ENCODE measurements around the gene OMD. TPM values are rescaled to one million over a fixed set of nuclear protein-coding genes. Genes with fewer than 3 reads are reported as not detected.

Gene OMD
- total RNA-seq, 3 donors from 2014 or later (not counting 1 experiment from before 2014, with no cell fraction given) = not detected

DNA sequence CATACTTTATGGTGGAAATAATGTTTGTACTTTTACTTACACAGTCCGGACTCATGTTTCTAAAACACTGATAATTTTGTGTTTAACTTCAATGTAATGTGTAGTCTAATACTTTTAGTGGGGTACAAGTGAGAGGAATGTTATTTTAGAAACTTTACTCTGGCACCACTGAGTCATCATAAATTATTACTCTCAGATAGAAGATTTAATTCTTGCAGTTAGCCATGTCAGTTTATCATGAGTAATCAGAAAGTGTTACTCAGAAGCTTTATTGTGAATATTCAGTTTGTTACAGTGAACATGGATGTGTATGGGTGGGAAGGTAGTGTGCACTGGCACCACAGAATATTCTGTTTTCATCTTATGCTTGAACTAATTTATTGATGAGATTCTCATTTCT is 39.9 kb downstream of the OMD start:
- WGBS (ENCODE audit: insufficient coverage) = no CpG with 5 or more reads among the region's 1 CpG
- Histone ChIP-seq H3K4me3 (ENCODE audit: low read length) (no peak overlapping the region), H3K9me3 (ENCODE audit: control insufficient read depth, insufficient read depth, low read length) (no peaks in the 10 kb centered on the region), H3K27me3 (ENCODE audit: control insufficient read depth, insufficient read depth, low read length) (no peaks in the 10 kb centered on the region), H3K27ac (ENCODE audit: low read length) (no peak overlapping the region), H3K36me3 (ENCODE audit: control insufficient read depth, insufficient read depth, low read length) (no peaks in the 10 kb centered on the region), H3K4me1 (ENCODE audit: control insufficient read depth, insufficient read depth, low read length) (no peaks in the 10 kb centered on the region)
- no peak overlapping the region for H3K27ac Mint-ChIP-seq
- no peaks in the 10 kb centered on the region for H3K36me3 Mint-ChIP-seq
- peaks cover 8 to 9% of the 10 kb centered on the region in 2 donors for H3K4me1 Mint-ChIP-seq
- TF ChIP-seq, protein P1, sequence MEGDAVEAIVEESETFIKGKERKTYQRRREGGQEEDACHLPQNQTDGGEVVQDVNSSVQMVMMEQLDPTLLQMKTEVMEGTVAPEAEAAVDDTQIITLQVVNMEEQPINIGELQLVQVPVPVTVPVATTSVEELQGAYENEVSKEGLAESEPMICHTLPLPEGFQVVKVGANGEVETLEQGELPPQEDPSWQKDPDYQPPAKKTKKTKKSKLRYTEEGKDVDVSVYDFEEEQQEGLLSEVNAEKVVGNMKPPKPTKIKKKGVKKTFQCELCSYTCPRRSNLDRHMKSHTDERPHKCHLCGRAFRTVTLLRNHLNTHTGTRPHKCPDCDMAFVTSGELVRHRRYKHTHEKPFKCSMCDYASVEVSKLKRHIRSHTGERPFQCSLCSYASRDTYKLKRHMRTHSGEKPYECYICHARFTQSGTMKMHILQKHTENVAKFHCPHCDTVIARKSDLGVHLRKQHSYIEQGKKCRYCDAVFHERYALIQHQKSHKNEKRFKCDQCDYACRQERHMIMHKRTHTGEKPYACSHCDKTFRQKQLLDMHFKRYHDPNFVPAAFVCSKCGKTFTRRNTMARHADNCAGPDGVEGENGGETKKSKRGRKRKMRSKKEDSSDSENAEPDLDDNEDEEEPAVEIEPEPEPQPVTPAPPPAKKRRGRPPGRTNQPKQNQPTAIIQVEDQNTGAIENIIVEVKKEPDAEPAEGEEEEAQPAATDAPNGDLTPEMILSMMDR (IDR thresholded peaks at IDR 0.05) = no peak
- H3K9me3 Mint-ChIP-seq = no peaks in the 10 kb centered on the region
- DNase-seq (no peak), ATAC-seq (no peak)
- intact Hi-C loops (cut with micrococcal nuclease) = no loop called here
- H3K27me3 Mint-ChIP-seq (ENCODE audit: low read depth in 2 of 2) = no peaks in the 10 kb centered on the region
- no peak overlapping the region for H3K4me3 Mint-ChIP-seq

DNA sequence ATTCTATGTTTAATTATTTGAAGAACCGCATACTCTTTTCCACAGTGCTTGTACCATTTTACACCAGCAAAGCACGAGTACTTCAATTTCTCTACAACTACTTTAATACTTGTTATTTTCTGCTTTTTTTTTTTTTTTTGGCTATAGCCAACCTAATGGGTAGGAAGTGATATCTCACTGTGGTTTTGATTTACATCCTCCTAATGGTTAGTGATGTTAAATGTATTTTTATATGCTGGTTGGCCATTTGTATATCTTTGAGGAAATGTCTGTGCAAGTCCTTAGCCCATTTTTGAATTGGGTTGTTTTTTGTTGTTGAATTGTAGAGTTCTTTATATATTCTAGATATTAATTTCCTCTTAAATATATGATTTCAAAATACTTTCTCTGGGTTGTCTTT is 42.5 kb downstream of the OMD start:
- no peaks in the 10 kb centered on the region for H3K27me3 Mint-ChIP-seq (ENCODE audit: low read depth in 2 of 2)
- DNase-seq (no peak), ATAC-seq (peak; percentile 49 to 69 (median 54))
- Histone ChIP-seq H3K36me3 (ENCODE audit: control insufficient read depth, insufficient read depth, low read length) (no peaks in the 10 kb centered on the region), H3K27ac (ENCODE audit: low read length) (no peak overlapping the region), H3K4me3 (ENCODE audit: low read length) (no peak overlapping the region), H3K4me1 (ENCODE audit: control insufficient read depth, insufficient read depth, low read length) (peaks cover 4% of the 10 kb centered on the region), H3K9me3 (ENCODE audit: control insufficient read depth, insufficient read depth, low read length) (no peaks in the 10 kb centered on the region), H3K27me3 (ENCODE audit: control insufficient read depth, insufficient read depth, low read length) (no peaks in the 10 kb centered on the region)
- H3K4me1 Mint-ChIP-seq = peaks cover 31% of the 10 kb centered on the region in 2 donors
- no peaks in the 10 kb centered on the region for H3K36me3 Mint-ChIP-seq
- no CpG with 5 or more reads among the region's 2 CpGs for WGBS (ENCODE audit: insufficient coverage)
- intact Hi-C loops (cut with micrococcal nuclease) = no loop called here
- H3K27ac Mint-ChIP-seq = peak overlapping the region in 1 of 2 donors; percentile 11
- no peak overlapping the region for H3K4me3 Mint-ChIP-seq
- TF ChIP-seq, protein P1 (IDR thresholded peaks at IDR 0.05) = no peak
- H3K9me3 Mint-ChIP-seq = no peaks in the 10 kb centered on the region

DNA sequence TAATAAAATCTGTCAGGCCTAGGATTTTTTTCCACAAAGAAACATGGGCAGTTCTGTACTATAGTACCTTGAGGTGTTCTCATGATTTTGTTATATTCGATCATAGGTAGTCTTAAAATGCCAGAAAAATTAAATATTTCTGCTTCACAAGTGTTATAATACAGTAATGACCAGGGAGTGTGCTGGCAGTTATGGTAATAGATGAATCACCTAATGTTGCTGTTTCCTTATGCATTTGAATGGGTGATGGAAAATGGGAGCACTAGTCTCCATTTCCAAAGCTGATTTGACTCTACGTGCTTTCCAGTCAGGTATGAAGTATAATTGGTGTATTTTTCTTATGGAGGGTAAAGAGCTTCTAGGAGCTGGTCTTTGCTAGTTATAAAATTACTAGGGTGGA is 43.7 kb downstream of the OMD start:
- H3K4me3 ChIP-seq (ENCODE audit: low read length) = no peak overlapping the region
- DNase-seq (no peak), ATAC-seq (no peak)
- intact Hi-C loops (cut with micrococcal nuclease) = no loop called here
- Mint-ChIP-seq H3K27me3 (ENCODE audit: low read depth in 2 of 2) (no peaks in the 10 kb centered on the region), H3K4me3 (no peak overlapping the region), H3K9me3 (no peaks in the 10 kb centered on the region), H3K27ac (no peak overlapping the region), H3K36me3 (peaks cover 3% of the 10 kb centered on the region), H3K4me1 (peaks cover 31 to 36% of the 10 kb centered on the region in 2 donors)
- H3K4me1 ChIP-seq (ENCODE audit: control insufficient read depth, insufficient read depth, low read length) = peaks cover 4% of the 10 kb centered on the region
- H3K36me3 ChIP-seq (ENCODE audit: control insufficient read depth, insufficient read depth, low read length) = no peaks in the 10 kb centered on the region
- TF ChIP-seq, protein P1 (IDR thresholded peaks at IDR 0.05) = no peak
- no peak overlapping the region for H3K27ac ChIP-seq (ENCODE audit: low read length)
- H3K9me3 ChIP-seq (ENCODE audit: control insufficient read depth, insufficient read depth, low read length) = no peaks in the 10 kb centered on the region
- 100% methylated on average over 2 of the region's 2 CpGs for WGBS (ENCODE audit: insufficient coverage)
- no peaks in the 10 kb centered on the region for H3K27me3 ChIP-seq (ENCODE audit: control insufficient read depth, insufficient read depth, low read length)

DNA sequence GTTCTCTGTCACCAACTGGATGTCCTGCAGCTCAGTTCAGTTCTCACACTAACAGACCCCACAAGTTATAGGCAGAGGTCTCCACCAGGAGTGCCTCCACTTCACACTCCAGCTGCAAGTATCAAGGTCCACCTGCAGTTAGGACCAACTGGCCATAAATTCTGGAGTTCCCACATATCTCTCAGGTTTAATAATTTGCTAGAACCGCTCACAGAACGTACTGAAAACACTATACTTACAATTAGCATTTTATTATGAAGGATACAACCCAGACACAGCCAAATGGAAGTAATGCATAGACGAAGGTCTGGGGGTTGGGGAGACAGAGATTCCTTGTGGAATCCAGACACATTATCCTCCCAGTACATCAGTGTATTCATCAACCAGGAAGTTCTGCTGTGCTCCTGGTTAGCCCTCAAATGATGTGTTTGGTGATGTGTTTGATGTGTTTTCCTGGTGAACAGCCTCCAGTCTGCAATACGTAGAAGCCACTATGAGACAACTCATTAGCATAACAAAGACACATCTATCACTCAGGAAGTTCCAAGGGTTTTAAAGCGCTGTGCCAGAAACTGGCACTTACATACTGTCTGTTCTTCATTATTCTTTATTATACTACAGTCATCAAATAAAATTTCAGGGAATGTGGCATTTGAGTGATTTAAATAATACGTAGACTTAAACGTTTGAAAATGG is 45.3 kb downstream of the OMD start:
- Mint-ChIP-seq H3K4me3 (no peak overlapping the region), H3K36me3 (peaks cover 14% of the 10 kb centered on the region), H3K27ac (peak overlapping the region in 1 of 2 donors; percentile 88), H3K9me3 (peaks cover 2 to 4% of the 10 kb centered on the region in 2 donors), H3K4me1 (peaks cover 31 to 36% of the 10 kb centered on the region in 2 donors), H3K27me3 (ENCODE audit: low read depth in 2 of 2) (no peaks in the 10 kb centered on the region)
- 20% methylated on average over 1 of the region's 7 CpGs for WGBS (ENCODE audit: insufficient coverage)
- Histone ChIP-seq H3K9me3 (ENCODE audit: control insufficient read depth, insufficient read depth, low read length) (peaks cover 4% of the 10 kb centered on the region), H3K4me1 (ENCODE audit: control insufficient read depth, insufficient read depth, low read length) (peaks cover 4% of the 10 kb centered on the region), H3K4me3 (ENCODE audit: low read length) (no peak overlapping the region), H3K27ac (ENCODE audit: low read length) (no peak overlapping the region), H3K27me3 (ENCODE audit: control insufficient read depth, insufficient read depth, low read length) (no peaks in the 10 kb centered on the region), H3K36me3 (ENCODE audit: control insufficient read depth, insufficient read depth, low read length) (no peaks in the 10 kb centered on the region)
- DNase-seq (peak in 1 of 2 donors; percentile 39), ATAC-seq (peak; percentile 28 to 42 (median 32))
- TF ChIP-seq, protein P1 (IDR thresholded peaks at IDR 0.05) = no peak
- intact Hi-C loops (cut with micrococcal nuclease) = no loop called here
